GM23338 (cell line): Measurements from ENCODE around the gene FYCO1. TPM values are rescaled to one million over a fixed set of nuclear protein-coding genes. Genes with fewer than 3 reads are reported as not detected.

Source experiments
- ATAC-seq: fragments of 200-7000 bp; cut with Tn5 transposase; 3 replicates; pipeline ENCODE4 v1.9.1; 2020
- DNase-seq: peaks from one replicate; pipeline ENCODE4 v3.0.0-alpha.2; 2015; ENCODE audit warnings: low spot score
- H2AFZ ChIP-seq: fragments of 200-600 bp; sonication (generic); 2 replicates; pipeline ENCODE4 v1.8.0; 2016; ENCODE audit warnings: antibody characterized with exemption, mild to moderate bottlenecking, moderate library complexity
- H3F3A ChIP-seq: fragments of 200-600 bp; sonication (generic); replicated peaks from 2 replicates; pipeline ENCODE4 v1.8.0; 2017; ENCODE audit warnings: antibody characterized with exemption, mixed run types, low read depth
- H3K27ac ChIP-seq: fragments of 200-600 bp; sonication (generic); 2 replicates; pipeline ENCODE4 v1.6.1; 2016; ENCODE audit warnings: low read depth
- H3K27me3 ChIP-seq: fragments of 200-600 bp; sonication (generic); 2 replicates; pipeline ENCODE4 v1.8.0; 2016; ENCODE audit warnings: mild to moderate bottlenecking, mixed run types, moderate library complexity; ENCODE audit not compliant: insufficient read depth
- H3K36me3 ChIP-seq: fragments of 200-600 bp; sonication (generic); 2 replicates; pipeline ENCODE4 v1.8.0; 2016; ENCODE audit warnings: mild to moderate bottlenecking; ENCODE audit not compliant: insufficient read depth
- H3K4me1 ChIP-seq: fragments of 200-600 bp; sonication (generic); 2 replicates; pipeline ENCODE4 v1.8.0; 2016; ENCODE audit warnings: mild to moderate bottlenecking, moderate library complexity; ENCODE audit not compliant: insufficient read depth
- H3K4me2 ChIP-seq: fragments of 200-600 bp; sonication (generic); 2 replicates; pipeline ENCODE4 v1.7.1; 2017; ENCODE audit warnings: mixed run types
- H3K4me3 ChIP-seq: fragments of 200-600 bp; sonication (generic); 2 replicates; pipeline ENCODE4 v1.6.1; 2016; ENCODE audit warnings: mixed run types
- H3K79me2 ChIP-seq: fragments of 200-600 bp; sonication (generic); replicated peaks from 2 replicates; pipeline ENCODE4 v1.8.0; 2017; ENCODE audit warnings: mild to moderate bottlenecking; ENCODE audit not compliant: insufficient read depth
- H3K9me2 ChIP-seq: fragments of 200-600 bp; sonication (generic); 2 replicates; pipeline ENCODE4 v1.8.0; 2017; ENCODE audit not compliant: insufficient read depth
- H4K20me1 ChIP-seq: fragments of 200-600 bp; sonication (generic); replicated peaks from 2 replicates; pipeline ENCODE4 v1.8.0; 2017; ENCODE audit warnings: mild to moderate bottlenecking; ENCODE audit not compliant: insufficient read depth
- H3K27ac Mint-ChIP-seq: 2 replicates; pipeline ENCODE4 v1.8.0; 2020; ENCODE audit warnings: inconsistent platforms, mild to moderate bottlenecking, moderate library complexity, mixed read lengths
- H3K27me3 Mint-ChIP-seq: 3 replicates; pipeline ENCODE4 v1.8.0; 2022; ENCODE audit warnings: low read depth, mild to moderate bottlenecking, moderate library complexity, mixed read lengths, inconsistent platforms; ENCODE audit not compliant: insufficient read depth, poor library complexity
- H3K36me3 Mint-ChIP-seq: 3 replicates; pipeline ENCODE4 v1.8.0; 2021; ENCODE audit warnings: low read depth, mild to moderate bottlenecking, inconsistent platforms, moderate library complexity, mixed read lengths
- H3K4me1 Mint-ChIP-seq: 3 replicates; pipeline ENCODE4 v1.8.0; 2020; ENCODE audit warnings: mild to moderate bottlenecking, inconsistent platforms, mixed read lengths
- H3K4me3 Mint-ChIP-seq: 3 replicates; pipeline ENCODE4 v1.8.0; 2021; ENCODE audit warnings: moderate library complexity, mild to moderate bottlenecking, inconsistent platforms, mixed read lengths
- H3K9me3 Mint-ChIP-seq: 3 replicates; pipeline ENCODE4 v1.8.0; 2020; ENCODE audit warnings: moderate library complexity, mild to moderate bottlenecking, inconsistent platforms, mixed read lengths
- CTCF ChIP-seq, 2 experiments: fragments of 200-600 bp in 1 of 2; sonication (generic) in 1 of 2; conservative IDR thresholded peaks; 2 replicates each; pipeline versions ENCODE4 v1.5.1 to v1.6.1; 2016 to 2017; ENCODE audit warnings: antibody characterized with exemption in 2 of 2, low read depth in 2 of 2, mild to moderate bottlenecking in 2 of 2, moderate library complexity in 1 of 2
- ETS1 ChIP-seq: IDR thresholded peaks from 2 replicates; pipeline ENCODE4 v1.6.1; 2016; ENCODE audit warnings: antibody characterized with exemption
- EZH2 ChIP-seq: fragments of 200-600 bp; sonication (generic); IDR thresholded peaks from one replicate; pipeline ENCODE4 v1.8.0; 2017; ENCODE audit warnings: antibody characterized with exemption, mild to moderate bottlenecking, low read depth; ENCODE audit not compliant: unreplicated experiment
- EZH2phosphoT487 ChIP-seq: fragments of 200-600 bp; sonication (generic); IDR thresholded peaks from one replicate; pipeline ENCODE4 v1.8.1; 2018; ENCODE audit warnings: antibody characterized with exemption; ENCODE audit not compliant: unreplicated experiment
- POLR2AphosphoS5 ChIP-seq: IDR thresholded peaks from 2 replicates; pipeline ENCODE4 v1.6.1; 2016; ENCODE audit warnings: antibody characterized with exemption, low read depth
- ZNF331 ChIP-seq: fragments of 250-450 bp; sonication (Bioruptor Pico); IDR thresholded peaks from 2 replicates; pipeline ENCODE4 v1.5.0; 2020; ENCODE audit warnings: low read depth, mild to moderate bottlenecking, moderate library complexity
- polyA plus RNA-seq: library from polyadenylated mRNA; unstranded; fragments of >200 nt; fragmentation: Nextera tagmentation; extraction: Ambion mirVana; gene quantifications from 2 replicates; pipeline ENCODE4 v1.2.1, GENCODE V29; 2016
- total RNA-seq: library from RNA; depleted of rRNA; stranded (reverse); fragments of >200 nt; shearing (Covaris generic); gene quantifications from 2 replicates; pipeline ENCODE4 v1.2.3, GENCODE V29; 2014

Gene FYCO1
- total and polyA plus RNA-seq, 2 experiments from 2014 or later = 4.5 to 17.2 TPM

GRCh38 chr3:45929042-45929679 lies 66.5 kb downstream of the FYCO1 start:
- Histone ChIP-seq H3K4me2 (no peak overlapping the region), H3K36me3 (peaks cover 22% of the 10 kb centered on the region; the same call in 1 of the 2 replicates), H3K79me2 (no peaks in the 10 kb centered on the region), H3K4me3 (no peak overlapping the region), H3K4me1 (no peaks in the 10 kb centered on the region), H2AFZ (no peak overlapping the region), H3K27ac (no peak overlapping the region), H4K20me1 (no peaks in the 10 kb centered on the region; the same call in 1 of the 2 replicates), H3K27me3 (no peaks in the 10 kb centered on the region), H3K9me2 (no peaks in the 10 kb centered on the region), H3F3A (no peaks in the 10 kb centered on the region)
- no peaks in the 10 kb centered on the region for H3K4me1 Mint-ChIP-seq
- no peak overlapping the region for H3K4me3 Mint-ChIP-seq
- peak; percentile 95 for ATAC-seq
- H3K27ac Mint-ChIP-seq = no peak overlapping the region
- TF ChIP-seq ETS1 = no peak
- TF ChIP-seq CTCF (conservative IDR thresholded peaks at IDR 0.05; ENCODE audit: low read depth in 2 of 2) = peak; percentile 63 to 80
- DNase-seq = peak; percentile 64
- peaks cover 2% of the 10 kb centered on the region for H3K27me3 Mint-ChIP-seq
- no peaks in the 10 kb centered on the region for H3K9me3 Mint-ChIP-seq
- peaks cover 59% of the 10 kb centered on the region for H3K36me3 Mint-ChIP-seq

GRCh38 chr3:45927881-45928280 lies 67.7 kb downstream of the FYCO1 start:
- H3K4me3 Mint-ChIP-seq = no peak overlapping the region
- peaks cover 2% of the 10 kb centered on the region for H3K27me3 Mint-ChIP-seq
- no peak for DNase-seq
- no peak for ATAC-seq
- TF ChIP-seq ETS1 (no peak), EZH2phosphoT487 (no peak), POLR2AphosphoS5 (no peak), ZNF331 (CRISPR knock-in tag) (no peak), EZH2 (no peak)
- Histone ChIP-seq H4K20me1 (no peaks in the 10 kb centered on the region; the same call in 1 of the 2 replicates), H3K79me2 (no peaks in the 10 kb centered on the region), H3K9me2 (no peaks in the 10 kb centered on the region), H3K4me1 (no peaks in the 10 kb centered on the region), H3K4me3 (no peak overlapping the region), H3K27me3 (no peaks in the 10 kb centered on the region), H3K4me2 (no peak overlapping the region), H3K27ac (no peak overlapping the region), H2AFZ (no peak overlapping the region), H3K36me3 (peaks cover 18% of the 10 kb centered on the region; the same call in 1 of the 2 replicates), H3F3A (no peaks in the 10 kb centered on the region)
- peaks cover 60% of the 10 kb centered on the region for H3K36me3 Mint-ChIP-seq
- H3K9me3 Mint-ChIP-seq = no peaks in the 10 kb centered on the region
- no peak overlapping the region for H3K27ac Mint-ChIP-seq
- H3K4me1 Mint-ChIP-seq = no peaks in the 10 kb centered on the region
